GF-D8 (cell line): Measurements from ENCODE around the gene EEFSEC.

Experiments used
- DNase-seq: peaks from one replicate; lab custom pipeline; 2025; lab: John Stamatoyannopoulos, UW

Gene EEFSEC

DNA sequence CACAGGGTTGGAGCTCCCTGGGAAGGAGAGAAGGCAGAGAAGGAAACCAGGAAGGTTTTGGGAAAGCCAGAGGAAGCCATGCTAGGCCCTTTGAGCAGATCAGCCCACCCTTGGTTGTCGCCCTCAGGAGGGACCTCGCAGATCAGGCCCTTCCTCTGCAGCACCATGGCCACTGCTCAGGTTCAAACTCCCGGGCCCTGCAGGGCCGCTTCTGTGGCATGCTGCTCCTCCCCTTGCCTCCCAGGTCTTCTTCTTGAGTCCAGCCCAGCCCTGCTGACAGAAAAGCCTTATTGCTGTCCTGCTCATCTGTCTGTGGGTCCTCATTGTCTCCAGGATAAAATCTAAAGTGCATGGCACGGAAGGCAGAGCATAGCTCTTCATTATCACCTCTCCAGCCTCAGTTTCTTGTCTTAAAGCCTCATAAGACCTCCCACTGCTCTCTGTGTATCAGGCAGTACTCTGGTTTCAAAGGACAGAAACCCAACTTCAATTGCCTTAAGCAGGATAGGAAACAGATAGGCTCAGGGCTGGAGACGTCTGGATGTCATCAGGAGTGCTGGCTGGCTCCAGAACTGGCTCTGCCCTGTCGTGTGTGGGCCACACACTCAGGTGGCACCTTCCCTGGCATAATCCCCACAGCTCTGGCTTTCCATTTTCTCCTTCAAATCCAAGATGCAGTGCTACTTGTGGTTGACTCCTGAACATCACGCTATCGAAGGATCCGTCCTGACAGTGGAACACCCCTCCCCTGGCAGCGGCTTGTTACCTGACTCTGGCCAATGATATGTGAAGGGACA lies 118.5 kb downstream of the EEFSEC start:
- DNase-seq: no peak

DNA sequence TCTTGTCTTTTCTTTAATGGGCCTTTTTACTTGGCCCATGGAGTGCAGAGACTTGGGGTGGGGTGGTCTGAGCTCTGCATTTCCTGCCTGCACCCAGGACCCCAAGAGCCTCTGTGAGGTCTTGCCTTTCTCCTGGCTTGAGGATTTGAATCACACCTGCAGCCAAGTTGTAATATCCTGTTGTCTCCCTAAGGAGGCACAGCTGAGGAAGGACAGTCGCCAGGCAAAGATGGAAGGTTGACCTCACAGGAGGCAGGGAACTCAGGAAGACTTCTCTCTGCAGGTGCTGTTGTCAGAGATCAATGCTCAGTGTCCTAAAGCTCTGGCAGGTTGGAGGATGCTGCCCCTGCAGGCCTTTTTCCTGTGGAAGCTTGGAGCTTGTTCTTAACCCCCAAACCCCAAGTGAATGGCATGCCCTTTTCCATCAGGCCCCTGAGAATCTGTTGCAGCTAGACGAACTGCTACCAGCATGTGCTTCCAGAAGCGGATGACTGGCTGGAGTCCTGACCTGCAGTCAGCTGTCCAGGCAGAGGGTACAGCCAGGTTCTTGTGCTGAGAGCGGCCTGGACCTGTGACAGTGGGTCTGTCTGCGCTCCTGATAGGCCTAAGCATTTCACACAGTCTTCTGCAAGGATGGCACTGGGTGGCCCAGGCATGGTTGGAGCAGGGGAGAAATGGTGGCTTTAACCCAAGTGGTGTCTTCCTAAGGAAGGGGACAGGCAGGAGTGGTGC lies 120.0 kb downstream of the EEFSEC start:
- DNase-seq: no peak

DNA sequence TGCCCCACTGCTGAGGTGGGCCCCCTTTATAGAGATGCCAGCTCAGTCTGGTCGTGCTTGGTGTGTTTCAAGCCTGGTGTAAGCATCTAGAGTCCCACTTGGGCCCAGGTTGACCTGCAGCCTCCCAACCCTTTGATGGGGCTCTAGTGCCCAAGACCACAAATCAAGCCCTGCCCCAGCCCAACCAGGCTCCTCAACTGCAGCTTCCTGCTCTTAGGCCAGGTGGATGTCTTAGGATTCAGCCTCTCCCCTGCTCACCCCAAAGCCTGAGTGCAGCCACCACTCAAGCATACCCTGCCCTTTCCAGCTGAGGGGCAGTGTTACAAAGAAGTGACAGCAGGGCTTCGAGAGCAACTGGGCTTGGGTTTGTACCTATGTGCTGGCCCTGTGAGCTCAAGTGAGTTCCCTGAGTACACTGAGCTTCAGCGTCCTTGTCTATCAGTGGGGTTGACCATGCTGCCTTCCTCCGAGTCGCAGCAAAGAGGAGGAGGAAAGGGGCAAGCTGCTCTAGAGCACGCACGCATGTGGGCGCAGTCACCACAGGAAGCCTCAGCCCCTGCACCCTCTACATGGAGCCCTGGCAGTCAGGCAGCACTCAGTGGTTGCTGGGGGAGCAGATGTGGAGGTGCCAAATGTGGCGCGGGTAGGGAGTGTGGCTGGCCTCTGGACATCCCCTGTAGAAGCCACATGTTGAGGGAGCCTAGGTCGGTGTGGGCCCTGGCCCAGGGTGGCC lies 120.7 kb downstream of the EEFSEC start:
- no peak for DNase-seq

DNA sequence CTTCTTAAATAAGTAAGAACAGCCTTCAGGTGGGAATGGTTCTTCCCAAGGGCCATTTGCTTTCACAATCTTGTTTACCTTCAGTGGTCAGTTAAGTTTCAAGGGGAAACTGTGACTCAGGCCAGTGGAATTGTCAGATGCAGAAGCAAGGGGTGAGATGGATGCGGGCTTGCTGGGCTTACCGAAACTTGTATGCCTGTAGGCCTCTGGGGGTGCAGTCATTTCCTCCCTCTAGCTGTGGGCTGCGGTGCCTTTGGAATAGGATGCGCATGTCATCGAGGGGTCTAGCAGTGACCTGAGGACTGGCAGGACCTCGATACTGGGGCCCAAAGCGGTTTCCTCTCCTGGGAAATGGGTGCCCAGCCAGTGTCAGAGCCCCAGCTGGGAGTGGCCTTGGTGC lies 121.6 kb downstream of the EEFSEC start:
- no peak for DNase-seq

DNA sequence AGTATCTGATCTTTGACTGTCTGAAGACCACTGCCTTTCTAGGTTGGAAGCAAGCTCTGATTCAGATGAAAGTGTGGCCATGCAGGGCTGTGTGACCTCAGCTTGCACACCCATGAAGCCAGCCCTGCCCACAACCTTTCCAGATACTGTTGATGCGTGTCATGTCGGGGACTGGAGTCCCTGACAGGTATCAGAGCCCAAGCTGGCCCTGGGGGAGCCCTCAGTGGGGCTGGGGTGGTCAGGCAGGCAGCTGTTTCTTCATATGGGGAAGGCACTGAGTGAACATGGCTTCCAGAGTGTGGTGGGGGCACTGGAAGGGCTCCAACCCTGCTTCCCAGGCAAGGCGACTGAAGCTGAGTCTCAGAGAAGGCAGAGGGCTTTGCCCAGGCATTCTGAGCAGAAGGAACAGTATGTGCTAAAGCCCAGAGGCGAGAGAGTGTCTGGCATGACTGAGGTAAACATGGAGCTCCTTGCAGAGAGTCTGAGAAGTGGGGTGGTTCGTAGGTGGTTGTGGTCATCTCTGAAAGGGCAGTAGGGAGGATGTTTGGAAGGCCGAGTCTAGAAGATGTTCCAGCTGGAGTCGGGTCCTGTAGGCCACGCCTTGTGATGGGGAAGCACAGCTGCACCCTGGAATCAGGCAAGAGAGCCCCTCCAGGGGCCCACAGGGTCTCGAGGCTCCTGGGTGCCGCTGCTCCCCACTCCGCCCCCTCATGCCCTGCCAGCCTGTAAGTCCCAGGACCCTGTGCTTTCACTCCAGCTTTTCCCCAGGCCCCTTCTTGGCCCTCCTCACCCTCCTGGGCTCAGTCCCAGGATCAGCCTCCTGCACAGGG lies 122.2 kb downstream of the EEFSEC start:
- no peak for DNase-seq

DNA sequence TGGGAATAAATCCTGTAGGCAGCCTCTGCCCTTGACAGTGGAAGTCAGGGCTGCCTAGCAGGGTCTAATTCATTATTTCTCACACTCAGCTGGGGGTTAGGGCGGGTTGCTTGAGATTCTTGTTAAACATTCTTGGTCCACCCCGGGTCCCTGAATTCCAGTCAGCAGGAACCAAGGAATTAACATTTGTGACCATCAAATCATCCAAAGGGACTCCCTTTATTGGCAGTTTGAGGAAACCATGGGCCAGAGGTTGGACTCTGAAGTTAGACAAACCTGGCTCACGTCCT lies 122.8 kb downstream of the EEFSEC start:
- no peak for DNase-seq

DNA sequence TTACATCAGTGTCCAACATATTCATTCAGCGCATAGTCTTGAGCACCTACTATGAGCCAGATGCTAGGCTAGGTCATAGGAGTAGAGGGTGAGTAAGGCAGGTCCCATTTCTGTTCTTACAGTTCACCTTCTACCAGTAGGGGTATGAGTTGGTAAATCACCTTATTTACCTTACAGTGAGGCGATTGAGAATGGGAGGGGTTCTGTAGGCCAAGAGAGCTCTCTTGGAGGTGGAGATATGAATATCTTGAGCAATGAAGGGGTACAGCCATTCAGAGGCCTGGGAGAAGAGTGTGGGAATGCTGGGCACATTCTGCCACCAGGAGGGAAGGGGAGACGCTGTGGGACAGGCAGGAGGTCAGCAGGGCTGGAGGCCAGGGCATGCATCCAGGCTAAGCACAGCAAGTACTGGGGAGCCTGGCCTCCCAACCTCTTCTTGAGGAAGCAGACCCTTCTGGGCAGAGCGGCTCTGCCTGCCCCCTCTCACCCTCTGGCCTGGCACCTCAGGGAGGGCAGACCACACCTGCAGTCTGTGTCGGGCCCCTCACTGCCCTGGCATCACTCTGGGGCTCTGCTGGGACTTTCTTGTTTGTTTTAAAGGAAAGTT lies 123.4 kb downstream of the EEFSEC start:
- DNase-seq: no peak

DNA sequence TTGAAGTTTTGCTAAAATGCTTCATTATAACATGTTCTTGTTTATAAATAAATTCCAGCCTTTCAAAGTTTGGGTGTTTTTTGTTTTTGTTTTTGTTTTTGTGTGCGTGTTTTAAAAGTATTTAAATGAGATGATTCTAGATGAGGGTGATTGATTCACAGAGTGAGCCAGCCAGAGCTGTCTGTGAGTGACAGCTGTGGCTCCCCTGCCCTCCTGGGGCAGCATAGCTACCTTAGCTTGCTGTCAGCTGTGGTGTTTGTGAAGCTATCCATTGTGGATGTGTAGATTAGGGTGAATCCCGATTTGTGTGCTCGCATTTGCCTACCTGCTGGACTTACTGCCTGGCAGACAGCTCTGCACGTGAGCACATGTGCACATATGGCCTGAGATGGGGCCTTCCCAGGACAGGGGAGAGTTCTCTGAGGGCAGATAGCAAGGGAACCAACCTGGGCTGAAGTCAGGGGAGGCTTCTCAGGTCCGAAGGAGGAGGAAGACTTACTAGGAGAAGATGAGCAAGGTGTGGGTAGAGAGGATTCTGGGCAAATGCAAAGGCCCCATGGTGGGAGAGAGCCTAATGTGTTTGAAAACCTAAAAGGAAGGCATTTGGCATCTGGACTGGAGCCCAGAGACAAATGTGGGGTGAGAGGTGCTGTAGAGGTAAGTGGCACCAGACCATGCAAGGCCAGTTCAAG lies 124.2 kb downstream of the EEFSEC start:
- no peak for DNase-seq

DNA sequence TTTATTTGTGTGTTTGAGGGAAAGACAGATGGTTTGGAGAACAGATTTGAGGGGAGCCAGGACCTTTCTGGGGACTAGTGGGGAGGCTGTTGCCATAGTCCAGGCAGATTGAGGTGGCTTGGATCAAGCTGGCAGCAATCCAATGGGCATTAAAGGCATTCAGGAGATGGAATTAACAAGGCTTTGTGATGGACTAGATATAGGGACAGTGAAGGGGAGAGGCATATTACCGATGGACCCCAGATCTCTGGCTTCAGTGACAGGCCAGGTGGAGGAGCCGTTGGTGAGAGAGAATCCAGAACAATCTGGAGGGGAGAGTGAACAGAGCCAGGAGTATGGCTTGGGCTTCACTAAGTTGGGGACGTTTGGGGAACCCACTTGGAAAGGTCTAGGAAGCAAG lies 124.8 kb downstream of the EEFSEC start:
- no peak for DNase-seq

DNA sequence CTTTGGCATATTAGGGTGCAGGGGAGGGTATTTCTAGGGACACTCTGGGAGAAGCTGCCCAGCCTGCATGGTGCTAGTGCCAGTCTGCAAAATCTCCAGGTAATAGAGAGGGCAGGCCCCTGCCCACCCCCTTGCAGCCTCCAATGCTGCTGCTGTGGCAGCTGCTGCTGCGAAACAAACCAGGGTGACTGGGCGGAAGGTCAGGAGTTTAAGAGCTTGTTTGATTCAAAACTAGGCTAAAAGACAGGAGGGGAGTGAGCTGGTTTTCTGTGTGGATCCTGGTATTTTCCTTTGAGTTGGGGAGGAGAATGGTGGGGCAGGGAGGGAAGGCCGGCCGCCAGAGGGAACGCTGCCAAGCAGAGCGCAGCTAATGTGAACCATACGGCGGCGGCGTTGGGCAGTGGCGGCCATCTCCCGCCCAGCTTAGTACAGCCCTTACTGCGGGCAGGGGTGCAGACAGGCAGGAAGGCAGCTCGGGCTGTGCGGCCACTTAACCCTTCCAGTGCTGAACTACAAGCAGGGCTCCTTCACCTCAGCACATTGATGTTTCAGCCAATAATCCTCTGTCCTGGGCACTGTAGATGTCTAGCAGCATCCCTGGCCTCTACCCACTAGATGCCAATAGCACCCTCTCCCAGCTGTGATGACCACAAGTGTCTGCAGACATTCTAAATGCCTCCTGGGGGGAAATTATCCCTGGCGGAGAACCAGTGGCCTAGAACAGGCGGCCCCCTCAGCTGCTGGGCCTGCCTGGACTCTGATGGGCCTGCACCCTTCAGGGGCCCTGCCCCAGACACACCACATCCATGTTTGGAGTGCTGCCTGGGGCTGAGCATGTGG lies 125.7 kb downstream of the EEFSEC start:
- DNase-seq: no peak

DNA sequence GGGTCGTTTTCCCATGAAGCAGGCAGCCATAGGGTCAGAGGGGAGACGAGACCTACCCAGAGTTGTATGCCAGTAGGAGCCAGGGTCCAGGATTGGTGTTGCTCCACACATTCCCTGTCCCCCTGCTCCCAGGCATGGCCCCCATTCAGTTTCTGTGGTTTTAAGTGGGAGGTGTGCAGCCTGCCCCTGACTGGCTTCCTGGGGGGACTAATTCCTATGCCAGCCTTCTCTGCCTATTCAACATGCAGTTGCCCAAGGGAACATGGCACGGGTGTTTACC lies 126.3 kb downstream of the EEFSEC start:
- DNase-seq: no peak

DNA sequence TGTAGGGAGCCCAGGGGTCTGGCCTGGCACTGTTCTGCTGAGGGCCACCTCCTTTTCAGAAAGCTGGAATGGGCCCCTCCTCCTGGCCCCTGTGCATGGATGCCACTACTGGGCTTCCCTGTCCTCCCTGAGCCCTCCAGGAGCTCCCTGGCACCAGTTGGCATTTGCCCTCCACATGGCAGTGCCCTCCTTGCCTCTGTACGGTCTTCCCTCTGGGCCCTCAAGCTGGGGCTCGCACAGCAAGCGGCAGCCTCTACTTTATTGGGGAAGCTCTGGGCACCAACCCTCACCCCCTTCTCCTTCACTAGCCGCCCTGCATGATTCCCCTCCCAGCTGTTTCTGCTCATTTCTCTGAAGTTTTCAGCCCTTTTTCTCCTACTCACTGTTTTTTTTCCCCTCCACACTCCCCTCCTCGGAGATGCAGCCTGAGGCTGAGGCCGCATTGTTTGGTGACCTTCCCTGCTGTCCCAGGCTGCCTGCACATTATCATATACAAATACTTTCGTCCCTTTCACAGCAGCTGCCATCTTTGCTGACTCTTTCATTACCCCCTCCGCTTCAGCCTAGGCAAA lies 127.3 kb downstream of the EEFSEC start:
- no peak for DNase-seq

DNA sequence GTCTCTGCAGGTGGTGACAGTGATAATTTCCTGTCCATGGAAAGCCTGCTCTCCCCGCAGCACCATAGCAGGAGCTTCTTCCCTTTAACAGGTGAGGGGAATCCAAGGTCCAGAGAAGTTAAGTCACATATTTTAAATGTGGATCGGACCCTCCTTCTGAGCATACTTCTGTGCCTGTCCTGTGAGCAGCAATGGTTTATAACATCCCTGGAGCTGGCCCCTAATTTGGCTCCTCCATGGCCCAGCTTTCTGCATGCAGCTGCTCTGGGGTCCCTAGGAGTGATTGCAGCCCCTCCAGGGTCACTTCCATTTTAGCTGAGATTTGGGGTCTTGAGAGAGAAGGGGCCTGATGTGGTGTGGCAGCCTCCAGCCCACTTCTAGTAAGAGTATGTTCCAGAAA lies 127.8 kb downstream of the EEFSEC start:
- no peak for DNase-seq

DNA sequence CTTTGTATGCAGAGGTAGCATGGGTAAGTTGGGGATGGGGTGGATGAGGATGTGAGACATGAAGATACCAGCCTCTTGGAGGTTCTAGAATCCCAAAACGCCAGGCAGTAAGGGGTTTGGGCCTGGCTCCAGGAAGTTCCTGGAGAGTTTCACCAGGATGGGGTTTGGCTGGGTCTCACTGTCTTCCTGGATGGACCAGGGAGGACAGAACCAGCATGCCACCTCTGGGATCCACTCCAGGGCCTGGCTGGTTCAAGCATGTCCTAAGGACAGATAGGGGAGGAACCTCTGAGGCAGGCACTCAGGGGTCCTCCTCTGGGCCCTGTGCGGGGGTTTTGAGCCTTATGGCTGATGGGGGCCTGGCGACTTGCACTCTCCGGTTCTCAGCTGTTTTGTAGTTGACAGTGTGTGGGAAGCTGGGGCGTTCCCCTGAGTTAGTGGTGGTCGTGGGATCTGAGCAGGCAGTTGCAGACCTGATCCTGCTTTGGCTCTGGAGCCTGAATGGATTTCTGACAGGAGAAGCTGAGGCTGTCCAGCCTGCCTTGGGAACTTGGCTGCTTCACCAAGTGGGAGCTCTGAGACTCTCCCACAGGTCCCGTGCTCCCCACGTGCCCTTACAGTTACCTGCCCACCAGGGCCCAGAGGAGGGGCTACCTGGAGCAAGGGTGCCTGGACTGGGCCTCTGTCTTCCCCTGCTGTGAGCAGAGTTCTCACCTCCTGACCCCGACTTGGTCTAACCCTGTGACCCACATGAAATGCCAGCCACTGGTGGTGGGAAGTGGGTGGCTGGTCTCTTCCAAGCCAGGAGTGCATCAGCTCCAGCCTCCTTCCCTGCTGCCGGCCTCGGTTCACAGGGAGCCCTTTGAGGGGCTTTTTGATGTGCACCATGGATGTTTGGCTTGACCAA lies 128.4 kb downstream of the EEFSEC start:
- no peak for DNase-seq

DNA sequence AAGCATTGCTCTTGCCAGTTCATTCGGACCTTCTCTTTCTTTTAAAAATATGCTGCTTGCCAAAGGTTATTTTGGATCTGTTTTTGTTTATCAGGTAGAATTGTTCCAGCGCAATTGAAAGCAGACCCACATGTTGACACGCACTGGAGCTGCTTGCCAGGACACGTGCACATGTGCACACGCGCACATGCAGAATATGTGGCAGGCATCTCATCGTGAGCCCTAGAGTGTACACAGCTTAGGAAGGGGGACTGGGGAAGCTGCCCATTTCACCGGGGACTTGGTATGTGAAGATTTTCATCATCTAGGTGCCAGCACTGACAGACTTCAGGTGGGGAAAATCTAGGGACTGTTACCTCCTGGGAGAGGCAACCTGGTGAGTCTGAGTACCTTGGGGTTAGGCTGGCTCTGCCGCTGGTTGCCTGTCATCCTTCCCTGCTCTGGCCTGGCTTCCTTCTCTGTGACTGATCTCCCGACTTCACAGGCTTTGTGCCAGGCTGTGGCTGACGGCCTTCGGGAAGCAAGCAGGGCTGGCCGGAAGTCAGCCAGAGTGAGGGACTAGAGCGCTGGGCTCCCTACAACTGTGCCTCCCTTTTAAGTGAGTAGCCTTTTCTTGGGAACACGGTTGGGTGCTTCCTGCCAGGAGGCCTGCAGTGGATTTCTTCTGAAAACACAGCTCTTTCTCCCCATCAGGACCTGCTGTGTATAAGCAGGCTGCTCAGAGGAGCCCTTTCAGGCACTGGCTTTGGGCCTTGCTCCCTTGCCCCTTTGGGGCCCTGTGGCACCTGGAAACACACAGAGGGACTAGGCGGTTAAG lies 129.3 kb downstream of the EEFSEC start:
- DNase-seq: no peak

DNA sequence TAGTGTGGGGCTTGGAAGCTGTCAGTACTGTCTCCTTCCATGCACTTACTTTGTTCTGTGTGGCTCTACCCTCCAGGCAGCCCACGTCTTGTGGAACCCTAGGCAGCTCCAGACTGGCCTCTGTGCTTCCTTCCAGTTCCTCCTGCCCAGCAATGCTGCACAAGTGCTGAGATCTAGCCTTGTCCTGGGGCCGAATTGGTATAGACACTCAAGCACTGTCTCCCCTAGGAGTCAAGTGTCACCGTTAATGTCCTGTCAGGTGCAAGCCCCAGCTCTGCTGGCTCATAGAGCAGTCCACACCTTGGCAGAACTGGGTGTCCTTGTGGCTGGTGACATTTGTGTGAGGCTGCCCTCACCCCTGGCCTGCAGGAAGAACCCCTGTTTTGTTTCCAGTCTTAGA lies 130.1 kb downstream of the EEFSEC start:
- no peak for DNase-seq

DNA sequence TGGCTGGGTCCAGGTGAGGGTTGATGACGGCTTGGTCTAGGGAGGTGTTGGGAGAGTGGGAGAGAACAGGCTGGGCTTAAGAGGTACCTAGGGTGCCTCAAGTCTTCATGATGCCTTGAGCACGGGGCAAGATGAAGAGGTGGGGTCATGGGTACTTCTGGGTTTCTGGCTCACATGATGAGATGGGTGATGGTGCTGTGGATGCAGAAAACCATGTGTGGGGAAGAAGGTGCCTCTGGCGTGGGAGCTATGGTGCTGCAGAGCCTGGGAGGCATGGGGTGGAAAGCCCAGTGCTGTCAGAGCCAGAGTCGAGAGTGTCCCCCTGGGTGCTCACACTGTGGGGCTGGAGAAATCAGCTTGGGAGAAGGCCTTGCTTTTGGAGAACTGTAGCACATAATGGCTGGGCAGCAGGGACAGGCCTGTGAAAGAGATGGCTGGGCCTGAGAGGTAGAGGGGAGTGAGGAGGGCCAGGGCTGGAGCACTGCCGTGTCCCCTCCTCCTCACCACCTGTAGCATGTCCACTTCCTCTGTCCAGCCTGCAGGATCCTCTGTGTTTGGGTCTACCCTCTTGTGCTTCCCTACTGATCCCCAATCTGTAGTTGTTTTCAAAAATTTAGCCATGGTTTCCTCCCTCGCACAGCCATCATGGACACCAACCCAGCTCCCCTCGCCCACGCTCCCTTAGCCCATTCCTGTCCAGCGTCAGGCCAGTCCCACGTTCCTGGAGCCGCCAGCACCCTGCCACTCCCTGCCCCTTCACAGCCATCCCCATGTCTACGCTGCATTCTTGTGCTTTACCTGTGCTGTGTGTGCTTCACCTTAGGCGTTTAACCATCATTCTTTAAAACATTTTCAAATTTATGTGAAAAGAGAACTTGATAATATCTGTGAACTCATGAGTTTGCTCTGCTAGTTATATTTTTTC lies 132.0 kb downstream of the EEFSEC start:
- no peak for DNase-seq
